Endometrial microvascular endothelial cells (primary cell): ENCODE measurements around the gene GBP7. TPM values are rescaled to one million over a fixed set of nuclear protein-coding genes. Genes with fewer than 3 reads are reported as not detected.

ENCODE experiments used
- total RNA-seq: library from RNA; depleted of rRNA; stranded (reverse); fragments of >200 nt; gene quantifications from one replicate; pipeline ENCODE4 v1.2.3, GENCODE V29; 2015; ENCODE audit errors: inconsistent ontology term

Gene GBP7
- total RNA-seq, 1 donor from 2014 or later = not detected

Other genes with a start within 250 kb of the GBP7 start
- gene KYAT3, start 183.4 kb downstream of the GBP7 start, total RNA-seq = 34.9 TPM
- gene RBMXL1, start 183.4 kb downstream of the GBP7 start, total RNA-seq = 7.7 TPM
- 21.7 TPM for gene GBP3, start 153.1 kb downstream of the GBP7 start, total RNA-seq
- gene GBP1, start 110.8 kb downstream of the GBP7 start, total RNA-seq = 69.8 TPM
- 35.4 TPM for gene GBP2, start 49.9 kb downstream of the GBP7 start, total RNA-seq
- 6.9 TPM for gene GBP4, start 22.9 kb upstream of the GBP7 start, total RNA-seq
- under 0.01 TPM for gene GBP5, start 96.9 kb upstream of the GBP7 start, total RNA-seq
- not detected for gene GBP6, start 188.1 kb upstream of the GBP7 start, total RNA-seq